ENCODE results near the gene SPEM3.
"Not testable (repeated sequence)": the region's sequence is repeated elsewhere in the genome, so short reads cannot be mapped to it uniquely, and the experiment has no call there.

Gene SPEM3

GRCh38 chr17:7468804-7469389 is 40.2 kb downstream of the SPEM3 start:
- Histone ChIP-seq H3K4me1 (peaks cover 7 to 69% (median 31%) of the 10 kb centered on the region in 4 donors), H3K4me3 (no peak overlapping the region), H3K9me3 (no peaks in the 10 kb centered on the region), H3K36me3 (peaks cover 17 to 32% (median 22%) of the 10 kb centered on the region in 3 donors), H3K27me3 (no peaks in the 10 kb centered on the region), H3K27ac (no peak overlapping the region)
- no peak for DNase-seq
- intact Hi-C loops (cut with DNase I; ENCODE audit: low total_unique reads), result no loop called here
- TF ChIP-seq, protein P1, sequence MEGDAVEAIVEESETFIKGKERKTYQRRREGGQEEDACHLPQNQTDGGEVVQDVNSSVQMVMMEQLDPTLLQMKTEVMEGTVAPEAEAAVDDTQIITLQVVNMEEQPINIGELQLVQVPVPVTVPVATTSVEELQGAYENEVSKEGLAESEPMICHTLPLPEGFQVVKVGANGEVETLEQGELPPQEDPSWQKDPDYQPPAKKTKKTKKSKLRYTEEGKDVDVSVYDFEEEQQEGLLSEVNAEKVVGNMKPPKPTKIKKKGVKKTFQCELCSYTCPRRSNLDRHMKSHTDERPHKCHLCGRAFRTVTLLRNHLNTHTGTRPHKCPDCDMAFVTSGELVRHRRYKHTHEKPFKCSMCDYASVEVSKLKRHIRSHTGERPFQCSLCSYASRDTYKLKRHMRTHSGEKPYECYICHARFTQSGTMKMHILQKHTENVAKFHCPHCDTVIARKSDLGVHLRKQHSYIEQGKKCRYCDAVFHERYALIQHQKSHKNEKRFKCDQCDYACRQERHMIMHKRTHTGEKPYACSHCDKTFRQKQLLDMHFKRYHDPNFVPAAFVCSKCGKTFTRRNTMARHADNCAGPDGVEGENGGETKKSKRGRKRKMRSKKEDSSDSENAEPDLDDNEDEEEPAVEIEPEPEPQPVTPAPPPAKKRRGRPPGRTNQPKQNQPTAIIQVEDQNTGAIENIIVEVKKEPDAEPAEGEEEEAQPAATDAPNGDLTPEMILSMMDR (IDR thresholded peaks at IDR 0.05), result no peak

GRCh38 chr17:7469843-7470242 is 41.2 kb downstream of the SPEM3 start:
- intact Hi-C loops (cut with DNase I; ENCODE audit: low total_unique reads); H3K27me3 ChIP-seq; H3K27ac ChIP-seq; H3K9me3 ChIP-seq; H3K4me3 ChIP-seq; DNase-seq: not testable (repeated sequence)
- H3K4me1 ChIP-seq, result peaks cover 7 to 78% (median 36%) of the 10 kb centered on the region in 4 donors
- H3K36me3 ChIP-seq, result peaks cover 12 to 24% (median 15%) of the 10 kb centered on the region in 3 donors

GRCh38 chr17:7470457-7470973 is 41.9 kb downstream of the SPEM3 start:
- Histone ChIP-seq H3K36me3 (peaks cover 7 to 18% (median 13%) of the 10 kb centered on the region in 3 donors), H3K4me1 (peaks cover 7 to 84% (median 40%) of the 10 kb centered on the region in 4 donors)
- H3K4me3 ChIP-seq; H3K27ac ChIP-seq; DNase-seq; H3K9me3 ChIP-seq; intact Hi-C loops (cut with DNase I; ENCODE audit: low total_unique reads); H3K27me3 ChIP-seq: not testable (repeated sequence)

GRCh38 chr17:7471729-7472128 is 43.1 kb downstream of the SPEM3 start:
- intact Hi-C loops (cut with DNase I; ENCODE audit: low total_unique reads), result no loop called here
- no peak for DNase-seq
- H3K4me3 ChIP-seq, result no peak overlapping the region
- H3K9me3 ChIP-seq, result no peaks in the 10 kb centered on the region
- H3K4me1 ChIP-seq, result peaks cover 7 to 86% (median 42%) of the 10 kb centered on the region in 4 donors
- TF ChIP-seq, protein P1 (IDR thresholded peaks at IDR 0.05), result no peak
- H3K36me3 ChIP-seq, result peaks cover 0 to 6% (median under 1%) of the 10 kb centered on the region in 3 donors
- no peak overlapping the region for H3K27ac ChIP-seq
- no peaks in the 10 kb centered on the region for H3K27me3 ChIP-seq

DNA sequence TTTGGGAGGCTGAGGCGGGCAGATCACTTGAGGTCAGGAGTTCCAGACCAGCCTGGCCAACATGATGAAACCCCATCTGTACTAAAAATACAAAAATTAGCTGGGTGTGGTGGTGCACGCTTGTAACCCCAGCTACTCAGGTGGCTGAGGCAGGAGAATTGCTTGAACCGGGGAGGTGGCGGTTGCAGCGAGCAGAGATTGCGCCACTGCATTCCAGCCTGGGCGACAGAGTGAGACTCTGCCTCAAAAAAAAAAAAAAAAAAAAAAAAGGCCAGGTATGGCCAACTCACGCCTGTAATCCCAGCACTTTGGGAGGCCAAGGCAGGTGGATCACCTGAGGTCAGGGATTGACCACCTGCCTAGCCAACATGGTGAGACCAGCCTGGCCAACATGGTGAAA is 46.1 kb downstream of the SPEM3 start:
- not testable (repeated sequence) for H3K27me3 ChIP-seq, DNase-seq, H3K4me3 ChIP-seq, H3K36me3 ChIP-seq, H3K9me3 ChIP-seq
- Histone ChIP-seq H3K27ac (peak overlapping the region; percentile 100), H3K4me1 (peaks cover 0 to 76% (median 45%) of the 10 kb centered on the region in 4 donors)
- intact Hi-C loops (cut with DNase I; ENCODE audit: low total_unique reads), result loop anchor here (5.0 kb wide), 1 partner anchor 37 kb away; the partner anchor contains the start of genes FGF11 and TMEM102

- intact Hi-C loops (cut with DNase I; ENCODE audit: low total_unique reads), result loop anchor here (5.0 kb wide), 1 partner anchor 39 kb away; the partner anchor contains the start of genes FGF11 and TMEM102
These were observed 47.2 kb downstream of the SPEM3 start for GRCh38 chr17:7475764-7476422.

More at GRCh38 chr17:7475764-7476422, 47.2 kb downstream of the SPEM3 start:
- TF ChIP-seq, protein P1 (IDR thresholded peaks at IDR 0.05), result no peak
- H3K27ac ChIP-seq, result peak overlapping the region; percentile 100
- peaks cover 0 to 71% (median 46%) of the 10 kb centered on the region in 4 donors for H3K4me1 ChIP-seq
- no peaks in the 10 kb centered on the region for H3K27me3 ChIP-seq
- H3K36me3 ChIP-seq, result no peaks in the 10 kb centered on the region
- no peaks in the 10 kb centered on the region for H3K9me3 ChIP-seq
- no peak overlapping the region for H3K4me3 ChIP-seq
- DNase-seq, result peak; percentile 81 to 87
